ENCODE measurements around the gene OR1D5.
"Not testable (repeated sequence)": the region's sequence is repeated elsewhere in the genome, so short reads cannot be mapped to it uniquely, and the experiment has no call there.

DNA sequence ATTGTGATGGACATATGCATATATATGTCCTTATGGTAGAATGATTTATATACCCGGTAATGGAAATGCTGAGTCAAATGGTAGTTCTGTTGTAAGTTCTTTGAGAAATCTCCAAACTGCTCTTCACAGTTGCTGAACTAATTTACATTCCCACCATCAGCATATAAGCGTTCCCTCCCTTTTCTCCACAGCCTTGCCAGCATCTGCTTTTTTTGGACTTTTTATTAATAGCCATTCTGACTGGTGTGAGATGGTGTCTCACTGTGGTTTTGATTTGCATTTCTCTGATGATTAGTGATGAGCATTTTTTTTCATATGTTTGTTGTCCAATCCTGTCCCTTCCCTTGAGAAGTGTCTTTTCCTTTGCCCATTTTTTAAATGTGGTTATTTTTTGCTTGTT is 8.5 kb downstream of the OR1D5 start:
- not testable (repeated sequence) for TF ChIP-seq POLR2AphosphoS5, POLR2A (IDR thresholded peaks at IDR 0.05)

Data from prostate gland (tissue), 1 donor.